Neural cell (in vitro differentiated cells): ENCODE results near the gene CALHM6. TPM values are rescaled to one million over a fixed set of nuclear protein-coding genes. Genes with fewer than 3 reads are reported as not detected.

Experiments used
- H2AFZ ChIP-seq: fragments of 200-600, 300-800 bp; sonication (generic), shearing (Covaris generic); 2 replicates; pipeline ENCODE4 v1.6.0; 2014; ENCODE audit warnings: low read depth, mild to moderate bottlenecking, antibody characterized with exemption, low read length, moderate library complexity
- H3F3A ChIP-seq: fragments of 200-600 bp; shearing (Covaris generic); 2 replicates; pipeline ENCODE4 v1.6.1; 2016; ENCODE audit warnings: mild to moderate bottlenecking, moderate library complexity, mixed read lengths, antibody characterized with exemption, low read length; ENCODE audit not compliant: insufficient read depth, poor library complexity, severe bottlenecking
- H3K27ac ChIP-seq: fragments of 200-600, 300-800 bp; sonication (generic), shearing (Covaris generic); 2 replicates; pipeline ENCODE4 v1.5.1; 2014; ENCODE audit warnings: mild to moderate bottlenecking, low read length, moderate library complexity
- H3K27me3 ChIP-seq: fragments of 300-800, 200-600 bp; sonication (generic), shearing (Covaris generic); 2 replicates; pipeline ENCODE4 v1.6.0; 2014; ENCODE audit warnings: mild to moderate bottlenecking, low read depth, low read length, moderate library complexity; ENCODE audit not compliant: insufficient read depth
- H3K36me3 ChIP-seq: fragments of 300-800, 200-600 bp; sonication (generic), shearing (Covaris generic); 2 replicates; pipeline ENCODE4 v1.5.1; 2014; ENCODE audit warnings: mild to moderate bottlenecking, antibody characterized with exemption, low read length, moderate library complexity; ENCODE audit not compliant: insufficient read depth
- H3K4me2 ChIP-seq: fragments of 300-800, 200-600 bp; sonication (generic), shearing (Covaris generic); 2 replicates; pipeline ENCODE4 v1.6.0; 2014; ENCODE audit warnings: mild to moderate bottlenecking, low read length
- H3K4me3 ChIP-seq: fragments of 300-800, 200-600 bp; sonication (generic), shearing (Covaris generic); 2 replicates; pipeline ENCODE4 v1.5.1; 2014; ENCODE audit warnings: mild to moderate bottlenecking, low read length, moderate library complexity
- H3K79me2 ChIP-seq: fragments of 200-600 bp; shearing (Covaris generic); replicated peaks from 2 replicates; pipeline ENCODE4 v1.6.0; 2014; ENCODE audit warnings: mild to moderate bottlenecking, low read length, moderate library complexity; ENCODE audit not compliant: insufficient read depth
- H3K9ac ChIP-seq: fragments of 300-800, 200-600 bp; sonication (generic), shearing (Covaris generic); 2 replicates; pipeline ENCODE4 v1.6.1; 2016; ENCODE audit warnings: mild to moderate bottlenecking, low read length, mixed read lengths
- H3K9me2 ChIP-seq: fragments of 200-600 bp; shearing (Covaris generic); 2 replicates; pipeline ENCODE4 v1.6.1; 2016; ENCODE audit warnings: mild to moderate bottlenecking, low read length, mixed read lengths; ENCODE audit not compliant: insufficient read depth
- H3K9me3 ChIP-seq: fragments of 200-600, 300-800 bp; sonication (generic), shearing (Covaris generic); 2 replicates; pipeline ENCODE4 v1.6.1; 2016; ENCODE audit warnings: mild to moderate bottlenecking, mixed run types, low read length, moderate library complexity, mixed read lengths
- H4K20me1 ChIP-seq: fragments of 200-600 bp; shearing (Covaris generic); 2 replicates; pipeline ENCODE4 v1.6.1; 2016; ENCODE audit warnings: mild to moderate bottlenecking, mixed run types; ENCODE audit not compliant: insufficient read depth
- EP300 ChIP-seq: fragments of 450-650 bp; conservative IDR thresholded peaks from 2 replicates; pipeline ENCODE4 v1.6.1; 2014; ENCODE audit warnings: antibody characterized with exemption, mild to moderate bottlenecking, moderate library complexity; ENCODE audit not compliant: poor library complexity, severe bottlenecking
- EZH2 ChIP-seq: fragments of 200-600, 300-800 bp; shearing (Covaris generic), sonication (generic); IDR thresholded peaks from 2 replicates; pipeline ENCODE4 v1.6.1; 2014; ENCODE audit warnings: antibody characterized with exemption, low read length, borderline replicate concordance, mild to moderate bottlenecking; ENCODE audit not compliant: insufficient read depth, poor library complexity, severe bottlenecking
- MXI1 ChIP-seq: fragments of 450-650 bp; conservative IDR thresholded peaks from 2 replicates; pipeline ENCODE4 v1.6.1; 2014; ENCODE audit warnings: antibody characterized with exemption, mild to moderate bottlenecking; ENCODE audit not compliant: poor library complexity, severe bottlenecking
- POLR2AphosphoS5 ChIP-seq: IDR thresholded peaks from 2 replicates; pipeline ENCODE4 v1.6.1; 2012
- RAD21 ChIP-seq: fragments of 450-650 bp; conservative IDR thresholded peaks from 2 replicates; pipeline ENCODE4 v1.6.1; 2014; ENCODE audit warnings: antibody characterized with exemption, mild to moderate bottlenecking, moderate library complexity
- SMC3 ChIP-seq: fragments of 450-650 bp; conservative IDR thresholded peaks from 2 replicates; pipeline ENCODE4 v1.6.1; 2014; ENCODE audit warnings: antibody characterized with exemption, mild to moderate bottlenecking, moderate library complexity; ENCODE audit not compliant: poor library complexity
- TAF1 ChIP-seq: IDR thresholded peaks from 2 replicates; pipeline ENCODE4 v1.6.1; 2012; ENCODE audit warnings: low read depth
- polyA plus RNA-seq: library from polyadenylated mRNA; depleted of rRNA; stranded (reverse); fragments of >200 nt; gene quantifications from 2 replicates; pipeline ENCODE4 v1.2.3, GENCODE V29; 2014
- TF ChIP-seq, protein P1 (sequence below): IDR thresholded peaks from 2 replicates; pipeline ENCODE4 v1.6.1; 2012; ENCODE audit warnings: borderline replicate concordance
- TF ChIP-seq, protein P2 (sequence below): fragments of 450-650 bp; IDR thresholded peaks from 2 replicates; pipeline ENCODE4 v1.5.1; 2014; ENCODE audit warnings: antibody characterized with exemption, mild to moderate bottlenecking, moderate library complexity; ENCODE audit not compliant: poor library complexity, severe bottlenecking

The CALHM6 gene
- polyA plus RNA-seq, 1 donor from 2014 or later, result 12.0 TPM

DNA sequence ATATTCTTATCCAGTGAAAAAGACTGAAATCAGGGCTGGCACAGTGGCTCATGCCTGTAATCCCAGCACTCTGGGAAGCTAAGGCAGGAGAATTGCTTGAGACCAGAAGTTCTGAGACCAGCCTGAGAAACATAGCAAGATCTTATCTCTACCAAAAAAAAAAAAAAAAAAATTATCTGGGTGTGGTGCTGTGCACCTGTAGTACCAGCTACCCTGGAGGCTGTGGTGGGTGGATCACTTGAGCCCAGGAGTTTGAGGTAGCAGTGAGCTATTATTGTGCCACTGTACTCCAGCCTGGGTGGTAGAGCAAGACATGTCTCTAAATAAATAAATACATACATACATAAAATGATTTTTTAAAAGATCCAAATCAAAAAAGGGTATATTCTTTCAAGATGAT is 6.3 kb downstream of the CALHM6 start:
- no peaks in the 10 kb centered on the region for H3K79me2 ChIP-seq
- H2AFZ ChIP-seq, result no peak overlapping the region
- H3K9me2 ChIP-seq, result no peaks in the 10 kb centered on the region
- H3K27ac ChIP-seq, result no peak overlapping the region
- no peaks in the 10 kb centered on the region for H3F3A ChIP-seq
- no peaks in the 10 kb centered on the region for H3K27me3 ChIP-seq
- no peak overlapping the region for H3K4me3 ChIP-seq
- H3K9me3 ChIP-seq, result no peaks in the 10 kb centered on the region
- no peaks in the 10 kb centered on the region for H3K36me3 ChIP-seq
- no peak overlapping the region for H3K4me2 ChIP-seq
- TF ChIP-seq SMC3 (no peak), TAF1 (no peak), POLR2AphosphoS5 (no peak), MXI1 (no peak), RAD21 (no peak), EP300 (no peak), EZH2 (no peak)
- TF ChIP-seq, protein P1, sequence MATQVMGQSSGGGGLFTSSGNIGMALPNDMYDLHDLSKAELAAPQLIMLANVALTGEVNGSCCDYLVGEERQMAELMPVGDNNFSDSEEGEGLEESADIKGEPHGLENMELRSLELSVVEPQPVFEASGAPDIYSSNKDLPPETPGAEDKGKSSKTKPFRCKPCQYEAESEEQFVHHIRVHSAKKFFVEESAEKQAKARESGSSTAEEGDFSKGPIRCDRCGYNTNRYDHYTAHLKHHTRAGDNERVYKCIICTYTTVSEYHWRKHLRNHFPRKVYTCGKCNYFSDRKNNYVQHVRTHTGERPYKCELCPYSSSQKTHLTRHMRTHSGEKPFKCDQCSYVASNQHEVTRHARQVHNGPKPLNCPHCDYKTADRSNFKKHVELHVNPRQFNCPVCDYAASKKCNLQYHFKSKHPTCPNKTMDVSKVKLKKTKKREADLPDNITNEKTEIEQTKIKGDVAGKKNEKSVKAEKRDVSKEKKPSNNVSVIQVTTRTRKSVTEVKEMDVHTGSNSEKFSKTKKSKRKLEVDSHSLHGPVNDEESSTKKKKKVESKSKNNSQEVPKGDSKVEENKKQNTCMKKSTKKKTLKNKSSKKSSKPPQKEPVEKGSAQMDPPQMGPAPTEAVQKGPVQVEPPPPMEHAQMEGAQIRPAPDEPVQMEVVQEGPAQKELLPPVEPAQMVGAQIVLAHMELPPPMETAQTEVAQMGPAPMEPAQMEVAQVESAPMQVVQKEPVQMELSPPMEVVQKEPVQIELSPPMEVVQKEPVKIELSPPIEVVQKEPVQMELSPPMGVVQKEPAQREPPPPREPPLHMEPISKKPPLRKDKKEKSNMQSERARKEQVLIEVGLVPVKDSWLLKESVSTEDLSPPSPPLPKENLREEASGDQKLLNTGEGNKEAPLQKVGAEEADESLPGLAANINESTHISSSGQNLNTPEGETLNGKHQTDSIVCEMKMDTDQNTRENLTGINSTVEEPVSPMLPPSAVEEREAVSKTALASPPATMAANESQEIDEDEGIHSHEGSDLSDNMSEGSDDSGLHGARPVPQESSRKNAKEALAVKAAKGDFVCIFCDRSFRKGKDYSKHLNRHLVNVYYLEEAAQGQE, result no peak
- TF ChIP-seq, protein P2, sequence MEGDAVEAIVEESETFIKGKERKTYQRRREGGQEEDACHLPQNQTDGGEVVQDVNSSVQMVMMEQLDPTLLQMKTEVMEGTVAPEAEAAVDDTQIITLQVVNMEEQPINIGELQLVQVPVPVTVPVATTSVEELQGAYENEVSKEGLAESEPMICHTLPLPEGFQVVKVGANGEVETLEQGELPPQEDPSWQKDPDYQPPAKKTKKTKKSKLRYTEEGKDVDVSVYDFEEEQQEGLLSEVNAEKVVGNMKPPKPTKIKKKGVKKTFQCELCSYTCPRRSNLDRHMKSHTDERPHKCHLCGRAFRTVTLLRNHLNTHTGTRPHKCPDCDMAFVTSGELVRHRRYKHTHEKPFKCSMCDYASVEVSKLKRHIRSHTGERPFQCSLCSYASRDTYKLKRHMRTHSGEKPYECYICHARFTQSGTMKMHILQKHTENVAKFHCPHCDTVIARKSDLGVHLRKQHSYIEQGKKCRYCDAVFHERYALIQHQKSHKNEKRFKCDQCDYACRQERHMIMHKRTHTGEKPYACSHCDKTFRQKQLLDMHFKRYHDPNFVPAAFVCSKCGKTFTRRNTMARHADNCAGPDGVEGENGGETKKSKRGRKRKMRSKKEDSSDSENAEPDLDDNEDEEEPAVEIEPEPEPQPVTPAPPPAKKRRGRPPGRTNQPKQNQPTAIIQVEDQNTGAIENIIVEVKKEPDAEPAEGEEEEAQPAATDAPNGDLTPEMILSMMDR, result no peak
- H3K9ac ChIP-seq, result no peak overlapping the region
- no peaks in the 10 kb centered on the region for H4K20me1 ChIP-seq

DNA sequence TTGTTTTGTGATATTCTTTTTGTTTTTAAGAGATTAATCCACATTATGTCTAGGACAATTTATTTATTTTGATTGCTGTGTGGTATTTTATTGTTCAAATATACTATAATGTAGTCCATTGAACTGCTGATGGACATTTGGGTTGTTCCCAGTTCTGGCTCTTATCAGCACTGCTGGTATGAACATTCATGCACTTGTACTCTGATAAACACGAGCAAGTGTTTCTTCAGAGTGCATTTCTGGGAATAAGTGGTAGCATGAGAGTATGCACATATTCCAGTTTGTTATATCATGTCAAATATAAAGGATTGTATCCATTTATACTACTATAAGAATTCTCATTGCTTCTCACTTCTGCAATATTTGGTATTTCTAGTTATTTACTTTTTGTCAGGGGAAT is 7.1 kb downstream of the CALHM6 start:
- Histone ChIP-seq H3K9me2 (no peaks in the 10 kb centered on the region), H3K4me3 (no peak overlapping the region), H3K9me3 (no peaks in the 10 kb centered on the region), H4K20me1 (no peaks in the 10 kb centered on the region), H3K9ac (no peak overlapping the region), H3K4me2 (no peak overlapping the region), H3K27me3 (no peaks in the 10 kb centered on the region), H3F3A (no peaks in the 10 kb centered on the region), H3K36me3 (no peaks in the 10 kb centered on the region), H2AFZ (no peak overlapping the region), H3K79me2 (no peaks in the 10 kb centered on the region), H3K27ac (no peak overlapping the region)
- TF ChIP-seq EP300 (no peak), POLR2AphosphoS5 (no peak), TAF1 (no peak)

DNA sequence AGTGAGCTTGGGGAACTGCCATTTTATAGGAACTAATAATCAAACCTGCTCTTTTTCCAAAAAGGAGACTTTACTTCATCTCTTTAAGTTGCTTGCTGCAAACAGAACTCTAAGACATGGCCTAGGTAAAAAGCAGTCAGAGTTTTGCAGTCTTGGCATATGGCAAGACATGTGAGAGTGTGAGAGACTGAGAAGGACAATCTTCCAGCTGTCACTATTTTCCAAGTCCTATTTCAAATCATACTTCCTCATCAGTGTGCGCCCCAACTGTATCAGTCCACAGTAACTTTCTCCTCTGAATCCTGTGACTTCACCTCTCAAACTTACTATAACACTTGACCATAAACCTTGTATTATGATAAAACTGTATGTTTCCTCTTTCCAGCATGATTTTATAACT is 10.4 kb downstream of the CALHM6 start:
- Histone ChIP-seq H3K27ac (no peak overlapping the region), H2AFZ (no peak overlapping the region), H3K4me2 (no peak overlapping the region), H3K9me3 (no peaks in the 10 kb centered on the region), H3F3A (no peaks in the 10 kb centered on the region), H3K9ac (no peak overlapping the region), H3K9me2 (no peaks in the 10 kb centered on the region), H3K36me3 (no peaks in the 10 kb centered on the region), H3K4me3 (no peak overlapping the region), H4K20me1 (no peaks in the 10 kb centered on the region), H3K79me2 (no peaks in the 10 kb centered on the region), H3K27me3 (no peaks in the 10 kb centered on the region)
- no peak for TF ChIP-seq TAF1
- no peak for TF ChIP-seq EP300
- TF ChIP-seq, protein P2, result no peak
- no peak for TF ChIP-seq EZH2
- TF ChIP-seq MXI1, result no peak
- TF ChIP-seq POLR2AphosphoS5, result no peak
- TF ChIP-seq, protein P1, result no peak
- no peak for TF ChIP-seq SMC3
- no peak for TF ChIP-seq RAD21
